ENCODE data around the gene ARPC4.

- TF ChIP-seq CTCF (IDR thresholded peaks at IDR 0.05 in 4 of 5, conservative IDR thresholded peaks at IDR 0.05 in 1 of 5) (no peak), POLR2A (IDR thresholded peaks at IDR 0.05) (no peak)
Observed at GRCh38 chr3:9778143-9779074, 14.5 kb upstream of the ARPC4 start.

Measured in gastrocnemius medialis (tissue), 4 donors.